Measurements from ENCODE around the gene TGFBR3.

DNA sequence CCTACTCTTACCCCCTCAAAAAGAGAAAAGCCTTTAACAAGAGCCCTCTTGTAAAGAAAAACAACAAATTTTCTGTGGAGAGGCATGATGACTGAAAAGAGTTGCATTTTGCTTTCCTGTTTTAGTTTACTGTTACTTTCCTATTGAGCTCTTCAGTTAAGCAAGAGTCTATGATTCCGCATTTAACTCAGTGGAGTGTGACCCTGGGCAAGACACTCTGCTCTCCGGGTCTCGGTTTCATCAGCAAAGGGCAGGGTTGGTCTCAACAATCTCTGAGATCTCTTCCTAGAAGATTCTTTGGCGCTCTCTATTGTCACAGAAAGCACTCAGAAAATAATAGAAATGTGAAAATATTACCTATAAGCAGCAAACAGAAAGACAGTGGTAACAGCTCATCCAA is 175.7 kb downstream of the TGFBR3 start:
- TF ChIP-seq CTCF (conservative IDR thresholded peaks at IDR 0.05; ENCODE audit: low read depth, low read length) (no peak), POLR2A (IDR thresholded peaks at IDR 0.05; ENCODE audit: low read depth, low read length) (no peak), USF2 (IDR thresholded peaks at IDR 0.05; ENCODE audit: low read depth, low read length) (no peak), RAD21 (IDR thresholded peaks at IDR 0.05; ENCODE audit: low read length) (no peak)
